ENCODE results near the gene UROC1.

UROC1 gene

DNA sequence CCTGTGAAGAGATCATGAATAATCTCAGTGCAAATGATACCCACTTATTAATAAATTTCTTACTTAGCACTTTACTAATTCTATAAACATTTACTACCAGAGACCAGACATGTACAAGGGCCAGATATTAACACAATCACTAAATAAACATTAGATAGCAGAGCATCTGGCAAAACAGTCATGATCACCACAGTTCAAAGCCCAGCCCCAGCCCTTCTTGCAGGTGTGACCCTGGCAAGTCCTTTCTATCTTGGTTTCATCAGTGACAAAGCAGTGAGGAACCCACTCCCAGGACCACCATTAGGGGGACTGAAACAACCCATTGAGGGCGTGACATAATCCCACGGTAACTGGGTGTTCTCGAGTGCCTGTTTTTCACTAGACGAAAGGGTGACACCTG lies 53.5 kb downstream of the UROC1 start:
- TF ChIP-seq, protein P1, sequence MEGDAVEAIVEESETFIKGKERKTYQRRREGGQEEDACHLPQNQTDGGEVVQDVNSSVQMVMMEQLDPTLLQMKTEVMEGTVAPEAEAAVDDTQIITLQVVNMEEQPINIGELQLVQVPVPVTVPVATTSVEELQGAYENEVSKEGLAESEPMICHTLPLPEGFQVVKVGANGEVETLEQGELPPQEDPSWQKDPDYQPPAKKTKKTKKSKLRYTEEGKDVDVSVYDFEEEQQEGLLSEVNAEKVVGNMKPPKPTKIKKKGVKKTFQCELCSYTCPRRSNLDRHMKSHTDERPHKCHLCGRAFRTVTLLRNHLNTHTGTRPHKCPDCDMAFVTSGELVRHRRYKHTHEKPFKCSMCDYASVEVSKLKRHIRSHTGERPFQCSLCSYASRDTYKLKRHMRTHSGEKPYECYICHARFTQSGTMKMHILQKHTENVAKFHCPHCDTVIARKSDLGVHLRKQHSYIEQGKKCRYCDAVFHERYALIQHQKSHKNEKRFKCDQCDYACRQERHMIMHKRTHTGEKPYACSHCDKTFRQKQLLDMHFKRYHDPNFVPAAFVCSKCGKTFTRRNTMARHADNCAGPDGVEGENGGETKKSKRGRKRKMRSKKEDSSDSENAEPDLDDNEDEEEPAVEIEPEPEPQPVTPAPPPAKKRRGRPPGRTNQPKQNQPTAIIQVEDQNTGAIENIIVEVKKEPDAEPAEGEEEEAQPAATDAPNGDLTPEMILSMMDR (IDR thresholded peaks at IDR 0.05; ENCODE audit: low read depth, low read length), result no peak

GRCh38 chr3:126463521-126463920 lies 54.1 kb downstream of the UROC1 start:
- no peak overlapping the region for H3K4me3 ChIP-seq (ENCODE audit: low read depth, low read length)
- TF ChIP-seq, protein P1 (IDR thresholded peaks at IDR 0.05; ENCODE audit: low read depth, low read length), result no peak

More for the DNA sequence above, 53.5 kb downstream of the UROC1 start:
- H3K4me3 ChIP-seq (ENCODE audit: low read depth, low read length), result no peak overlapping the region

DNA sequence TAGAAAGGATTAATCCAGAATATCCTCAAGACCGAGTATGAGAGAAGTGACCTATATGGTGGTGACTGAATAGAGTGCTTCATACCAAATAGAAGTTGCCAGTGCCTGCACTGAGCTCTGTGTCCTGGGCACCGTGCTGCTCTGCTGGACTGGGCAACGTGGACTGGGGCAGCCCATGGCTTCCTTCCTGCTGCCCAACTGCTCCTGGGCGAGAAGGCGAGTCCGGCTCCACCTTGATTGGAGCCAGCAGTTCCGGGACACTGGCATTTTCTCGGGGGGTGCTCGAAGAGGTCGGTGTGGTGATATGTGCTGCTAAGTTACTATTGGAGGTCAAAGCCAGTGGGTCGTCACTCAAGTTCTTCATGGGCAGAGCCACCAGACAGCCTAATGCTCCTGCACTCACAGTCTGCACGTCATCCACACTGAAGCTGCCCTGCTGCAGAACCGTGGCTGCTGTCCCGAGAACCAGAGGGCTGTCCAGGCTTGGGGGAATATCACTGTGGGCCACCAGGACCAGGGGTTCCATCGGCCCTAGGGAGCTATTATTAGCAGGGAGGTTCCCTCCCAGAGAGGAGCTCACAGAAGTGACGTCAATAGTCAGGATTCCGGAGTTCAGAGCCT lies 56.0 kb downstream of the UROC1 start:
- TF ChIP-seq, protein P1 (IDR thresholded peaks at IDR 0.05; ENCODE audit: low read depth, low read length), result no peak
- H3K4me3 ChIP-seq (ENCODE audit: low read depth, low read length), result no peak overlapping the region

- TF ChIP-seq, protein P1 (IDR thresholded peaks at IDR 0.05; ENCODE audit: low read depth, low read length), result no peak
- H3K4me3 ChIP-seq (ENCODE audit: low read depth, low read length), result no peak overlapping the region
Observed at GRCh38 chr3:126460381-126460780, 57.2 kb downstream of the UROC1 start.

- H3K4me3 ChIP-seq (ENCODE audit: low read depth, low read length), result no peak overlapping the region
- TF ChIP-seq, protein P1 (IDR thresholded peaks at IDR 0.05; ENCODE audit: low read depth, low read length), result no peak
Observed at GRCh38 chr3:126459763-126460127, 57.8 kb downstream of the UROC1 start.

DNA sequence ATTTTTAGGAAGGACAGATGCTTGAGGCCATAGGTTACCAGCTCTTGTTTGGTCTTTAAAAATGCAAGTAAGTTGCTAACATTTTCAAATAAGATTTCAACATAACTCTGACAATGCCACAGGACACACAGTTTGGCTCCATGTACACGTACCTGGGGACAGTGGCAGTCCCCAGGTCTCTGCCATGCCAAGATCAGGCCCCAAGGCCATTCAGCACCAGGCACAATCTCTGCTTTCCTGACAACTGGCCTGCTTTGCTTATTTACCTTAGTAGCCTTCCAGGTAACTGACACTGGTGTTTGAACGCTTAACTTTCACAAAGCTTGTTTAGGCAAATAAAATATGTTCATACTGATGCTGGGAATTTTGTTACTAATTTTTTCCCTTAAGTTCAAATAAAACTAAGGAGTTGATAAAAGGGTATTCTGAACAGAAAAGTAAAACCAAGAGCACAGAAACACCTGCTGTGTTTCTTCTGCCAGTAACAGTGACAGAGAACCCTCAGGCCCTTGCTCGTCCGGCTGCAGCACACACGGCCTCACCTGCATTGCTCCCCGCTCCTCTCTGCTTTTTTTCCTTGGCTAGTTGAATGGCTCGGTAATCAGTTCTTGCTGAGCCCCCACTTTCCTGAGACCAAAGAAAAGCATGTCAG lies 58.3 kb downstream of the UROC1 start:
- TF ChIP-seq, protein P1 (IDR thresholded peaks at IDR 0.05; ENCODE audit: low read depth, low read length), result no peak
- H3K4me3 ChIP-seq (ENCODE audit: low read depth, low read length), result no peak overlapping the region

GRCh38 chr3:126456766-126457388 lies 60.7 kb downstream of the UROC1 start:
- TF ChIP-seq, protein P1 (IDR thresholded peaks at IDR 0.05; ENCODE audit: low read depth, low read length), result no peak
- no peak overlapping the region for H3K4me3 ChIP-seq (ENCODE audit: low read depth, low read length)
